COLO668 (cell line): ENCODE measurements around the gene INPP5K.
"Not testable (repeated sequence)": the region's sequence is repeated elsewhere in the genome, so short reads cannot be mapped to it uniquely, and the experiment has no call there.

Experiments used
- DNase-seq: peaks from one replicate; lab custom pipeline; 2025; ENCODE audit not compliant: unreplicated experiment; lab: John Stamatoyannopoulos, UW

The INPP5K gene

GRCh38 chr17:1508709-1509108, 7.7 kb downstream of the INPP5K start:
- DNase-seq: not testable (repeated sequence)

GRCh38 chr17:1506649-1507267, 9.7 kb downstream of the INPP5K start:
- no peak for DNase-seq

GRCh38 chr17:1505586-1505985, 10.8 kb downstream of the INPP5K start:
- DNase-seq: no peak

- no peak for DNase-seq
These were observed 11.5 kb downstream of the INPP5K start for GRCh38 chr17:1504866-1505265.

- DNase-seq: no peak
These were observed 12.7 kb downstream of the INPP5K start for GRCh38 chr17:1503699-1504098.

- DNase-seq: no peak
These were observed 17.5 kb downstream of the INPP5K start for GRCh38 chr17:1498869-1499268.

GRCh38 chr17:1498233-1498632, 18.2 kb downstream of the INPP5K start:
- DNase-seq: no peak

- no peak for DNase-seq
These were observed 18.6 kb downstream of the INPP5K start for GRCh38 chr17:1497831-1498230.

- DNase-seq: no peak
These were observed 19.5 kb downstream of the INPP5K start for GRCh38 chr17:1496869-1497268.

GRCh38 chr17:1495265-1495989, 21.0 kb downstream of the INPP5K start:
- DNase-seq: no peak

GRCh38 chr17:1494736-1495253, 21.6 kb downstream of the INPP5K start:
- DNase-seq: no peak

GRCh38 chr17:1494203-1494602, 22.2 kb downstream of the INPP5K start:
- DNase-seq: no peak

GRCh38 chr17:1493291-1493980, 23.0 kb downstream of the INPP5K start:
- no peak for DNase-seq

- DNase-seq: no peak
These were observed 23.9 kb downstream of the INPP5K start, which contains the start of gene MYO1C for GRCh38 chr17:1492249-1493206. TSS of gene MYO1C (minus strand) at chr17:1492686. CDS start at chr17:1492487, 199 bp downstream.

- DNase-seq: peak; percentile 53
These were observed 24.8 kb downstream of the INPP5K start for GRCh38 chr17:1491443-1492248.

GRCh38 chr17:1490643-1491442, 25.6 kb downstream of the INPP5K start:
- DNase-seq: peak; percentile 60

GRCh38 chr17:1488826-1489270, 27.6 kb downstream of the INPP5K start:
- no peak for DNase-seq

- DNase-seq: peak; percentile 15
These were observed 28.2 kb downstream of the INPP5K start for GRCh38 chr17:1487939-1488825.
